ENCODE measurements around the gene SAMM50. TPM values are rescaled to one million over a fixed set of nuclear protein-coding genes. Genes with fewer than 3 reads are reported as not detected.

The SAMM50 gene
- 58.1 and 67.6 TPM in 2 replicates for total RNA-seq

DNA sequence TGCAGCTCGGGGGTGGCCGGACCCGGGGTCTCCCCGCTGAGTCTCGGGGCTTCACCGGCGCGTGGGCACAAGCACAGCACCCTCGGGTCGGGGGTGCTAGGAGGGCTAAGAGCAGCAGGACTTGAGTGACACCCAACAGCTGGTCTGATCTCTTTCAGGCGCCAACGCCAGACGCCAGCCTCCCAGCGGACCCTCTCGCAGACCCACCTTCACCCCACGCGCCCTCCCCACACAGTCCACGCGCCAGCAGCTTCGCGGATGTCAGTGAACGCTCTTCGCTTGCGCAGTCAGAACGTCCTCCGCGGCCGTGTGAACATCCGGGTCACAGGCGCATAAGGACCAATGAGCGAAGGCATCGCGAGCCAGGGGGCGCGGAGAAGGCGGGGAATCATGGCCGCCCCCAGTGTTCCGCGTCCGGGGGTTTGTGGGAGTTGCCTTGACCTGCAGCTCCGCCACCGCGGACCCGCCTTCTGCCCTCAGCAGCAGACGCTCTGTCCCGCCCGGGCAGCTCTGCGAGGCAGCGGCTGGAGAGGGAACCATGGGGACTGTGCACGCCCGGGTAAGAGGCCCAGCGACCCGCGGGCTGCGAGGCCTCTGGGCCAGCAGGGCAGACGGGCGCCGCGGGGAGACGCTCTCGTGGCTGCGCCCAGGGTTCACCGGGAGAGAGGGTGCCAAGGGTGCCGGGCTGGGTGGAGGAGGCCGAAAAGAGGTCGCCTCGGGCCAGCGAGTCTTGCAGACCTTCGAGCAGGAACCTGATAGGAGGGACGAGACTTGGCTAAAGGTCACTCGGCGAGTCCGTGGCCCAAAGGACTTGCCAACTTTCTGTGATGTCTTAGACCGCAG lies at the start of gene SAMM50:
TSS of gene SAMM50 (plus strand) at position 403 of the 843 bp plus-strand sequence. CDS start at position 539, 136 bp downstream.

DNA sequence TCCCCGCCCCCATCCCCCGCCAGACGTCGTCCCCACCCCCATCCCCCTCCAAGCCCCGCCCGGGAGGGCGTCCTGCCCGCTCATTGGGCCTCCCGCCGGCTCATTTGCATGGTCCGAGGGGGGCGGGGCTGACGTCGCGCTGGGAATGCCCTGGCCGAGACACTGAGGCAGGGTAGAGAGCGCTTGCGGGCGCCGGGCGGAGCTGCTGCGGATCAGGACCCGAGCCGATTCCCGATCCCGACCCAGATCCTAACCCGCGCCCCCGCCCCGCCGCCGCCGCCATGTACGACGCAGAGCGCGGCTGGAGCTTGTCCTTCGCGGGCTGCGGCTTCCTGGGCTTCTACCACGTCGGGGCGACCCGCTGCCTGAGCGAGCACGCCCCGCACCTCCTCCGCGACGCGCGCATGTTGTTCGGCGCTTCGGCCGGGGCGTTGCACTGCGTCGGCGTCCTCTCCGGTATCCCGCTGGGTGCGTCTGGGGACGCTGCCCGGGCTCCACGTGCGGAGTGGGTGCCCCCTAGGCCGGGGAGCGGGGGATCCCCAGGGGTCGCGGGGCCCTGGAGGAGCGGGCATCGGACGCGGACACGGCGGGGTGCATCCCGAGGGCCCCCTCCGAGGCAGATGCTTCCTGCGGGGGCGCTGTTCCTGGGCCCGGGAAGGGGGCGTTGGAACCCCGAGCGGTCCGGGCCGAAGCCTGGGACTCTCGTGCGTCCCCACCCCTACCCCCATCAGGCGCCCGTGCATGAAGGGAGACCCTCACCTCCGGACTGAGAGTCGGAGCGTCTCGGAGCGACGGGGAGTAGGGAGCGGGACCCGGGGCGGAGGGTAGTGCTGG lies 31.4 kb upstream of the SAMM50 start, which contains the start of gene PNPLA3:
TSS of gene PNPLA3 (plus strand) at position 175 of the 834 bp plus-strand sequence. CDS start at position 282, 107 bp downstream.

DNA sequence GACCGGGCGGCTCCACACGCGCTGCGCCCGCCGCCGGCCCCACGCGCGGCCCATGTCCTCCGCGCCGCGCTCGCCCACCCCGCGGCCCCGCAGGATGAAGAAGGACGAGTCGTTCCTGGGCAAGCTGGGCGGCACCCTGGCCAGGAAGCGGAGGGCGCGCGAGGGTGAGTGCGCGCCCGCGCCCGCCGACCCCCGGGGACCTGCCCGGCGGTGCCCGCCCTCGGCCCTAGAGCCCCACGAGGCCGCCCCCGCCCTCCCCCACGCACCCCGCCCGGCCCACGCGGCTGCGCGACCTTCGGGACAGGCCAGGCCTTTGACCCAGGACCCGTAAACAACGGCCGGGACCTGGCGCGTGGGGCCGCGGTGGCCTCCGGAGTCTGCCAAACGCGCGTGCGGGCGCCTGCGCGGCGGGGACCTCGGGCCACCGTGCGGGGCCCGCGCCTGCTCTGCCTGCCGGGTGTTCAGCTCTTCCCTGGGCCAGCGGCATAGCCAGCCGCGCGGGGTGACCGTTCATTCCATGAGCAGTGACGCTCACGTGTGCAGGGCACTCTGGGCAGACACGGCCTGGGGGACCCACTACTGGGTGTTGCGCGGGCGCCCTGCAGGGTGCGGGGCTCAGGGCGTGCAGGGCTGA lies 69.2 kb downstream of the SAMM50 start, which contains the start of gene PARVB:
TSS of gene PARVB (plus strand) at position 15 of the 634 bp plus-strand sequence. CDS start at position 53, 38 bp downstream.

Other genes starting within 250 kb of the SAMM50 start
- gene EFCAB6, start 143.1 kb upstream of the SAMM50 start, total RNA-seq: 3.0 and 4.2 TPM in 2 replicates
- gene SULT4A1, start 92.9 kb upstream of the SAMM50 start, total RNA-seq: 0.44 and 0.83 TPM in 2 replicates
- 0.50 TPM in 1 of 2 replicates, not detected in the other for gene PNPLA5, start 63.4 kb upstream of the SAMM50 start, total RNA-seq
- 6.3 and 9.9 TPM in 2 replicates for gene PNPLA3, start 31.6 kb upstream of the SAMM50 start, total RNA-seq
- 53.2 and 66.3 TPM in 2 replicates for gene PARVB, start 68.9 kb downstream of the SAMM50 start, total RNA-seq
- gene PARVG, start 225.5 kb downstream of the SAMM50 start, total RNA-seq: 0.17 TPM in 1 of 2 replicates, not detected in the other